Measurements from ENCODE around the gene C10orf67.

C10orf67 gene

DNA sequence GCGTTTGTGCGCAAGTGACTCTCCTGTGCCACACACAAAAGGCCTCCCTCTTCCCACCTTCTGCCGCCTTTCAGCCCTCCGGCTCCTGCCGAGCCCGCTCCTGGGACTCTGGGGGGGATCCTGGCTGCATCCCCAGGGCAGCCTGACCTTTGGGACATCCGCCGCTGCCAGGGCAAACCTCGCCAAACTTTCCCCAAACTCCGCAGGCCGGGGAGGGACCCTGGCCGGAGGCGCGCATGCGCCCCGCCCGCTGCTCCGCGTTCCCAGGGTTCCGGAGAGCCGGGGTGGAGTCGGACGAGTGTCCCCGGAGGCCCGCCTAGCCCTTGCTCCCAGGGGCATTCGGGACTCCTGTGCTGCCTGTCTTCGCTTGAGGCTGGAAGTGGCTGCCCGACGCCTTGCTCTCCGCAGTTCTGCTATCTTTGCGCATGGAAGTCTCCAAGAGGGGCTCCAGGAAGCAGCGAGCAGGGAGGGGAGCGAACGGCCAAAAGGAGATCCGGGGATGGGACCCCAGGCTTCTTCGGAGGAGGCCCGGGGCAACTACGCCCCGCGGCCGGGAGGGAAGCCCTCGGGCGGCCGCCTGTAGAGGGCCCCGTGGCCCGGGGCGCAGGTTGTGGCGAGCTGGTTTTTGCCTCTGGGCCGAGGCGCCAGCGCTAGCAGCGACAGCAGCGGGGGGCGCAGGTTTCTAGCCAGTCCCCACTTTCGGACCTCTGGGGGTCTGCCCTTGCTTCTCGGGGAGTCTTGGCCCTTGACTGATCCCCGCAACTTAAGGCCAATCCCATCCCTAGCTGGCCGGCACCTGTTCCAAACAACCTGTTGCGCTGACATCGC is 145.4 kb downstream of the C10orf67 start:
- in situ Hi-C loops (cut with HindIII; ENCODE audit: low sequenced_read_pairs): no loop called here
- no peak for DNase-seq (ENCODE audit: low read depth)
- H3K4me3 ChIP-seq (ENCODE audit: low read depth, low read length): no peak overlapping the region
- no peak for TF ChIP-seq CTCF (IDR thresholded peaks at IDR 0.05; ENCODE audit: low read depth, low read length, missing control alignments)

DNA sequence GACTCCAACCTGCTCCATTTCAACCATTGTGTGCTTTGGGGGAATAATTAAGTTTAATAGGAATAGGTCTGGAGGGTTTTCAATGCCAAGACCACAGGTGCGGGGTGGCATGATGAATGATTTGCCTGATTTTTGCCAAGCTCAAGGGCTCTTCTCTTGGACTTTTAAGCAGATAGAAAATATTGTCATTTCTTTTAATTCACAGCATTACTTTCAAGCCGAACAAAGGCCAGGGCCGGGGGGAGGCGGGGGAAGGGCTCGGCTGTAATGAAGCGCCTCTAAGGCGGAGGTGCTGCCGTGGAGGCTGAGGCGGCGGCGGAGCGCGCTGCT is 146.0 kb downstream of the C10orf67 start:
- no peak overlapping the region for H3K4me3 ChIP-seq (ENCODE audit: low read depth, low read length)
- DNase-seq (ENCODE audit: low read depth): no peak
- no peak for TF ChIP-seq CTCF (IDR thresholded peaks at IDR 0.05; ENCODE audit: low read depth, low read length, missing control alignments)
- in situ Hi-C loops (cut with HindIII; ENCODE audit: low sequenced_read_pairs): no loop called here

GRCh38 chr10:23197416-23197861 is 147.2 kb downstream of the C10orf67 start:
- DNase-seq (ENCODE audit: low read depth): no peak
- in situ Hi-C loops (cut with HindIII; ENCODE audit: low sequenced_read_pairs): no loop called here
- H3K4me3 ChIP-seq (ENCODE audit: low read depth, low read length): no peak overlapping the region
- no peak for TF ChIP-seq CTCF (IDR thresholded peaks at IDR 0.05; ENCODE audit: low read depth, low read length, missing control alignments)

DNA sequence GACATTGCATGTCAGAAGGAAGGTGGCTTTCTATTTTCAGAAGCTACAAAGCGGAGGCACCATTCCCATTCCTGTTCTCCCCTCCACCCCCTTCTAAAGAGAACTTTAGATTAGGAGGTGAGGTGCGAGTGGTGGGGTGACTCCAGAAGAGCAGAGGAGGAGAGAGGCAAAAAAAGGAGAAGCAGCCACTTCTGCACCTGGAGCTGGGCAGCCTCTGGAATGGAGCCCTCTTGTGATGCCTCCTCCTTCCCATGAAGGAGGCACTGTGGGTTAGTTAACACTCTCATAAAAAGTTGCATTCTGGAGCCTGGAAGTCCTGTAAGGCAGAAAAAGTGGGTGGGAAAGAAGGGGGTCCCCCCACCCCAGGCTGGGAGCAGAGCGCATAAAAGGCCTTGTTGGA is 147.7 kb downstream of the C10orf67 start:
- no peak for DNase-seq (ENCODE audit: low read depth)
- TF ChIP-seq CTCF (IDR thresholded peaks at IDR 0.05; ENCODE audit: low read depth, low read length, missing control alignments): no peak
- in situ Hi-C loops (cut with HindIII; ENCODE audit: low sequenced_read_pairs): no loop called here

GRCh38 chr10:23195846-23196600 is 148.6 kb downstream of the C10orf67 start:
- no peak for DNase-seq (ENCODE audit: low read depth)
- H3K4me3 ChIP-seq (ENCODE audit: low read depth, low read length): no peak overlapping the region
- no peak for TF ChIP-seq CTCF (IDR thresholded peaks at IDR 0.05; ENCODE audit: low read depth, low read length, missing control alignments)
- in situ Hi-C loops (cut with HindIII; ENCODE audit: low sequenced_read_pairs): no loop called here

More for the DNA sequence above, 147.7 kb downstream of the C10orf67 start:
- H3K4me3 ChIP-seq (ENCODE audit: low read depth, low read length): no peak overlapping the region

GRCh38 chr10:23194966-23195845 is 149.4 kb downstream of the C10orf67 start:
- in situ Hi-C loops (cut with HindIII; ENCODE audit: low sequenced_read_pairs): no loop called here
- TF ChIP-seq CTCF (IDR thresholded peaks at IDR 0.05; ENCODE audit: low read depth, low read length, missing control alignments): no peak
- DNase-seq (ENCODE audit: low read depth): no peak
- H3K4me3 ChIP-seq (ENCODE audit: low read depth, low read length): no peak overlapping the region

Data from astrocyte of the cerebellum (primary cell).